Measurements from ENCODE around the gene TMEM150B.

GRCh38 chr19:55319785-55320184 is 5.4 kb downstream of the TMEM150B start:
- TF ChIP-seq POLR2AphosphoS5 (IDR thresholded peaks at IDR 0.05; ENCODE audit: insufficient read depth in 1 of 2, low read depth in 1 of 2), result no peak
- no peak for TF ChIP-seq CTCF (IDR thresholded peaks at IDR 0.05)
